ENCODE results near the gene DACT1.

DNA sequence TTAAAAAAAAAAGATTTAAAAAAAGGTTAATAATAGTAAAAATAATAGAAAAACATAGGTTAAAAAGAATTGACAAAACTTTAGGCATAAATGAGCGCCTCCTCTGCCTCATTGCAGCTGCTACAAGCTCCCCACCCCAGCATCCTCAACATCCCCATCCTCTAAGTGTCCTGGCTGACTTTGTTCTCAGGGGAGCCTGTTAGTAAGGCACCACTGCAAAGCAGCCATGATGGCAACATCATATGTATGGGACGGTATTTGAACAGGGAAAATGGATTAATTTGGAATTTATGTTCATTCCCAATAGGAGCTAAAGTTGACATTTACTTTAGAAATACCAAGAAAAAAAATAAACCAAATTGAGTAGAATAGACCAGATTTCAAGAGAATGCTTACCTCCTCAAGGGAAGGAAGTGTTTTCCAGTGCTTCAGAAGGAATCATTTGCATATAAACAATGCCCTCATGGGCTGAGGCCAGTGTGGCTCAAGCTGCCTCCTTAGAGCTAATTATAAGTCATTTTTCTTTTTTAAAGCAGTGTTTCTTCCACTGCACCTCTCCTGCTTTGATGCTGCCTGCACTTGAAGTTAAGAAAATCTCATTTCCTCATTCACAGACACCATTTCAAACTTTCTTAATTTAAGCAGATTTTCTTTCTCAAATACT is 59.6 kb downstream of the DACT1 start:
- TF ChIP-seq, protein P1, sequence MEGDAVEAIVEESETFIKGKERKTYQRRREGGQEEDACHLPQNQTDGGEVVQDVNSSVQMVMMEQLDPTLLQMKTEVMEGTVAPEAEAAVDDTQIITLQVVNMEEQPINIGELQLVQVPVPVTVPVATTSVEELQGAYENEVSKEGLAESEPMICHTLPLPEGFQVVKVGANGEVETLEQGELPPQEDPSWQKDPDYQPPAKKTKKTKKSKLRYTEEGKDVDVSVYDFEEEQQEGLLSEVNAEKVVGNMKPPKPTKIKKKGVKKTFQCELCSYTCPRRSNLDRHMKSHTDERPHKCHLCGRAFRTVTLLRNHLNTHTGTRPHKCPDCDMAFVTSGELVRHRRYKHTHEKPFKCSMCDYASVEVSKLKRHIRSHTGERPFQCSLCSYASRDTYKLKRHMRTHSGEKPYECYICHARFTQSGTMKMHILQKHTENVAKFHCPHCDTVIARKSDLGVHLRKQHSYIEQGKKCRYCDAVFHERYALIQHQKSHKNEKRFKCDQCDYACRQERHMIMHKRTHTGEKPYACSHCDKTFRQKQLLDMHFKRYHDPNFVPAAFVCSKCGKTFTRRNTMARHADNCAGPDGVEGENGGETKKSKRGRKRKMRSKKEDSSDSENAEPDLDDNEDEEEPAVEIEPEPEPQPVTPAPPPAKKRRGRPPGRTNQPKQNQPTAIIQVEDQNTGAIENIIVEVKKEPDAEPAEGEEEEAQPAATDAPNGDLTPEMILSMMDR (conservative IDR thresholded peaks at IDR 0.05), result no peak
- no peak for TF ChIP-seq EZH2 (IDR thresholded peaks at IDR 0.05; ENCODE audit: low read depth)

Data from PC-9 (cell line).